ENCODE measurements around the gene PPP1R12C. TPM values are rescaled to one million over a fixed set of nuclear protein-coding genes. Genes with fewer than 3 reads are reported as not detected.

The PPP1R12C gene
- total RNA-seq, 1 donor from 2014 or later = 68.7 TPM

- peak overlapping the region; percentile 72 for H3K4me3 ChIP-seq (ENCODE audit: low read depth, low read length)
- DNase-seq (ENCODE audit: low read depth) = no peak
- TF ChIP-seq CTCF (conservative IDR thresholded peaks at IDR 0.05; ENCODE audit: low read depth, low read length) = no peak
Observed at GRCh38 chr19:55115446-55116065, 1.9 kb downstream of the PPP1R12C start.

- no peak overlapping the region for H3K4me3 ChIP-seq (ENCODE audit: low read depth, low read length)
- DNase-seq (ENCODE audit: low read depth) = no peak
- TF ChIP-seq CTCF (conservative IDR thresholded peaks at IDR 0.05; ENCODE audit: low read depth, low read length) = no peak
Observed at GRCh38 chr19:55114566-55115145, 2.8 kb downstream of the PPP1R12C start.

- no peak for TF ChIP-seq CTCF (conservative IDR thresholded peaks at IDR 0.05; ENCODE audit: low read depth, low read length)
- DNase-seq (ENCODE audit: low read depth) = peak; percentile 62
- no peak overlapping the region for H3K4me3 ChIP-seq (ENCODE audit: low read depth, low read length)
Observed at GRCh38 chr19:55113570-55114039, 3.8 kb downstream of the PPP1R12C start.

GRCh38 chr19:55112777-55113569 lies 4.5 kb downstream of the PPP1R12C start:
- peak; percentile 20 for TF ChIP-seq CTCF (conservative IDR thresholded peaks at IDR 0.05; ENCODE audit: low read depth, low read length)
- H3K4me3 ChIP-seq (ENCODE audit: low read depth, low read length) = no peak overlapping the region
- DNase-seq (ENCODE audit: low read depth) = no peak

- no peak for DNase-seq (ENCODE audit: low read depth)
- TF ChIP-seq CTCF (conservative IDR thresholded peaks at IDR 0.05; ENCODE audit: low read depth, low read length) = no peak
Observed at GRCh38 chr19:55112246-55112776, 5.1 kb downstream of the PPP1R12C start.

GRCh38 chr19:55111238-55111831 lies 6.1 kb downstream of the PPP1R12C start:
- no peak for TF ChIP-seq CTCF (conservative IDR thresholded peaks at IDR 0.05; ENCODE audit: low read depth, low read length)
- no peak for DNase-seq (ENCODE audit: low read depth)

More at GRCh38 chr19:55112246-55112776, 5.1 kb downstream of the PPP1R12C start:
- H3K4me3 ChIP-seq (ENCODE audit: low read depth, low read length) = no peak overlapping the region

More at GRCh38 chr19:55111238-55111831, 6.1 kb downstream of the PPP1R12C start:
- no peak overlapping the region for H3K4me3 ChIP-seq (ENCODE audit: low read depth, low read length)
